HG02840 (cell line): Measurements from ENCODE around the gene DNAJC22.
"Not testable (repeated sequence)": the region's sequence is repeated elsewhere in the genome, so short reads cannot be mapped to it uniquely, and the experiment has no call there.

ENCODE experiments used
- ATAC-seq: cut with Tn5 transposase; IDR thresholded peaks from one replicate; pipeline ENCODE4 v1.9.1; 2021; ENCODE audit warnings: mild to moderate bottlenecking, moderate library complexity, moderate number of reproducible peaks; ENCODE audit not compliant: unreplicated experiment, low FRiP score

The DNAJC22 gene

DNA sequence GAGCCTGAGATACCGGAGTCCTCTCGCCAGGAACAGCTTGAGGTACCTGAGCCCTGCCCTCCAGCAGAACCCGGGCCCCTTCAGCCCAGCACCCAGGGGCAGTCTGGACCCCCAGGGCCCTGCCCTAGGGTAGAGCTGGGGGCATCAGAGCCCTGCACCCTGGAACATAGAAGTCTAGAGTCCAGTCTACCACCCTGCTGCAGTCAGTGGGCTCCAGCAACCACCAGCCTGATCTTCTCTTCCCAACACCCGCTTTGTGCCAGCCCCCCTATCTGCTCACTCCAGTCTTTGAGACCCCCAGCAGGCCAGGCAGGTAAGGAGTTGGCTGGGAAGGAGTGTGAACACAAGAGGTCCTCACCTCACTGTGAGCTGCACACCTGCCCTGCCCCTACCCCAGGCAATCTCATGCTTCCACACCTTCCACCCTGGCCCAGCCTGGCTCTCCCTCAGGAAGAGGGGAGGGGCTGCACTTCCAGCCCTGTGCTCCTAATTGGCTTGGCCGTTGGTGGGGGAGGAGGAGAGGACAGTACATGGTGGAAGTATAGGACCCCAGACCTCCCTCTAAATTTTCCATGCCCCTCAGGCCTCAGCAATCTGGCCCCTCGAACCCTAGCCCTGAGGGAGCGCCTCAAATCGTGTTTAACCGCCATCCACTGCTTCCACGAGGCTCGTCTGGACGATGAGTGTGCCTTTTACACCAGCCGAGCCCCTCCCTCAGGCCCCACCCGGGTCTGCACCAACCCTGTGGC, 15.9 kb upstream of the DNAJC22 start:
- ATAC-seq, result no peak

DNA sequence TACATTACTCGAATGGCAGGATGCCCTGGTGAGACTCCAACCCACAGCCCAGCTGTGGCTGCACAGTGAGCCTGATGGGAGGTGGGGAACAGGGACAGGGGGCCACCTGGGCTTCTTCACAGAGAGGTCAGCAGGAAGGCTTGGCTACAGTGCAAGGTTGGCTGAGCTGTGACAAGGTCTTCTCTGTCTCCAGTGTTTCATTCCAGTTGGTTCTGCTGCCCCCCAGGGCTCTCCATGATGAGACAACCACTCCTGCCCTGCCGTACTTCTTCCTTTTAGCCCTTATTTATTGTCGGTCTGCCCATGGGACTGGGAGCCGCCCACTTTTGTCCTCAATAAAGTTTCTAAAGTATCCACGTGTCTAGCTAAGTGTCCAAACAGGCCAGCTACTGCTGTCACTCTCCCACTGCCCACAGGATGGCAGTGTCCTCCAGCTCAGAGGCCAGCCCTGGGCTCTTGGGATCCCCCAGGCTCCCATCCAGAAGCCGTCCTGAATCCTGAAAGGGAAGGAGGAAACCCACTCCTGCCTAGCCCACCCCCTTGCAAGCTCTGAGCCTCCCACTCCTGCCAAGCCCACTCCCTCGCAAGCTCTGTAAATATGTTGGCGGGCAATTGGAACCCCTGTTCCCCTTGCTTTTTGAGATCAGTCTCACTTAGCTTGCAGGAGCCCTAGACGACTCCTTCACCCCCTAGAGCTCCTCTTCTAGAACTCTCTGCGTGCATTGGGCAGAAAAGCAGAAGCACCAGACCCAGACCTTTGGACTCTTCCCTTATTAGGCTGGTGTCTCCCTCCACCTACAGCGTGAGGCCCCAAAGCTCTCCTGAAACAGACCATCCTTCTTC, 15.1 kb upstream of the DNAJC22 start:
- no peak for ATAC-seq

DNA sequence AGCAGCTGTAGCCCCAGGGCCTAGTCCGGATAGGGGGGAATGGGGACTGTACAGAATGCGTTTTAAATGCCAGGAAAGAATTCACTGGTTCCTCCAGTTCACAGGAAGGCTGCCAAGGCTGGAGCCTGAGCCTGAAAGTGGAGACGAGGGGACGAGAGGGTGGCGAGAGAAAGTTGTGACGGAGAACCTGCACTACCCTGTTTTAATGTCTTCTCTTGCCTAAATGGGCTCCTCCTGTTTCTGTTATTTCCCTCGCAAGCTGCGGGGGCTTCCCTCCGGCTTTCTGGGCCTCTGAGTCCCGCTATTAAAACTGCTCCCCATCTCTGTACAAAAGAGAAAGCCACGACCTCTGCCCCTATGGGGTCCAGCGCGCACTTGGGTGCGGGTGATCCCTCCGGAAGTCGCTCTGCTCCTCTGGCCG, 14.2 kb upstream of the DNAJC22 start:
- no peak for ATAC-seq

DNA sequence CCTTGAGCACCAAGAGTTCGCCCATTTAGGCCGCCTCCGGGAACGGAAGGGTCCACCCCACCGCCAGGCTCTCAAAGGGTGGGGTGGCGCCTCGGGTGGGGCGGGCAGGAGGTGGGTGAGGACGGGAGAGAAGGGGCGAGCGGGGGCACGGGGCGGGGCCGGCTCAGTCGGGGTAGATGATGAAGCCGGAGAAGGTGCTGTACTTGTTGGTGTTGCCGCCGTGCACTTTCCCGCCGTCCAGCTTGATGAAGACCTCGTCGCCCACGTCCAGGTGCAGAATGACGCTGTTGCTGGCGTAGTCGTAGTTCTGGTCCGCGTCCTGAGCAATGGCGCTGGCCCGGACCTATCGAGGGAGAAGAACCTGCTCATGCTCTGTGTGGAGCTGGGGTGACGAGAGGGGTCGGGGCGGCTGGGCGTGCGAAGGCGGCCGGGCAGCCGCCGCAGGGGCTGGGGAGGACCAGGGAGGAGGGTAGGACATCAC, 13.8 kb upstream of the DNAJC22 start:
- ATAC-seq, result no peak

DNA sequence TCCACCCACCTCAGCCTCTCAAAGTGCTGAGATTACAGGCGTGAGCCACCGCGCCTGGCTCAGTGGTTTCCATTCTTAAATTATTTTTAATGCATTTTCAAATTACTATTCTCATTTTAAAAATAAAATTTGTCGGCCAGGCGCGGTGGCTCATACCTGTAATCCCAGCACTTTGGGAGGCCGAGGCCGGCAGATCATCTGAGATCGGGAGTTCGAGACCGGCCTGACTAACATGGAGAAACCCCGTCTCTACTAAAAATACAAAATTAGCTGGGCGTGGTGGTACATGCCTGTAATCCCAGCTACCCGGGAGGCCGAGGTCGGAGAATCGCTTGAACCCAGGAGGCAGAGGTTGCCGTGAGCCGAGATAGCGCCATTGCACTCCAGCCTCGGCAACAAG, 12.9 kb upstream of the DNAJC22 start:
- not testable (repeated sequence) for ATAC-seq

DNA sequence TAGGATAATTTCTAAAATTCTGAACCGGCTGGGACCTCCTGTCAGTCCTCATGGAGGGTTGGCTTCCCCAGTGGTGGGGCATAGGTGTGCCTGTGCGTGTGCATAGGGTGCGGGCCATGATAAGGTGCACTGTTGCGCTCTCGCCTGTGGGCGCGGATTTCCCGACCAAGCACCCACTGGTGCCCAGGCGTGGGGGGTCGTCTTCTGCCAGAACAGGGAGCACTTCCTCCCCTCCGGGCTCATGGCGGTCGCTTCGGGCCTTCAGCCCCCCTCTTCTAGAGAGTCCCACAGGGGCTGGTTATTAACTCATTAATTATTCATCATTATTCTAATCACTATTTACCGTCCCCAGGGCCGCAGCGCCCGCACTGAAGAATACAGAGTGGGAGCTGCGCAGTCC, 12.5 kb upstream of the DNAJC22 start:
- ATAC-seq, result no peak

DNA sequence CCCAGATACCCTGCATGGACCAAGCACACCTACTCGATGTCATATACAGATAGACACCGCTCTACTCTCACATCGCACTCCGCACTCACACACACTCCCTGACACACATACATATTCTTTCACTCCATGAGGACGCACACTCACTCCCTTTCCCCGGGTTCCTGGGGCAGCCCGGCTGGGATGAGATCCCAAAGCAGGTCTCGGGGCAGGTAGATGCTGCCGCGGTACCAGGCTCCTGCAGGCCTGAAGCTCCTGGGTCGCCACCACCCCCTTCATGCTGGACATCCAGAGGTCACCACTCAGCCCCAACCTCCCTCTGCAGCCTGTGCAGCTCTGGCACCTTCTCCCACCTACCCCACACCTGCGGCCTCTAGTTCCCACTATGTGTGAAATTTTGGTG, 12.0 kb upstream of the DNAJC22 start:
- ATAC-seq, result no peak

DNA sequence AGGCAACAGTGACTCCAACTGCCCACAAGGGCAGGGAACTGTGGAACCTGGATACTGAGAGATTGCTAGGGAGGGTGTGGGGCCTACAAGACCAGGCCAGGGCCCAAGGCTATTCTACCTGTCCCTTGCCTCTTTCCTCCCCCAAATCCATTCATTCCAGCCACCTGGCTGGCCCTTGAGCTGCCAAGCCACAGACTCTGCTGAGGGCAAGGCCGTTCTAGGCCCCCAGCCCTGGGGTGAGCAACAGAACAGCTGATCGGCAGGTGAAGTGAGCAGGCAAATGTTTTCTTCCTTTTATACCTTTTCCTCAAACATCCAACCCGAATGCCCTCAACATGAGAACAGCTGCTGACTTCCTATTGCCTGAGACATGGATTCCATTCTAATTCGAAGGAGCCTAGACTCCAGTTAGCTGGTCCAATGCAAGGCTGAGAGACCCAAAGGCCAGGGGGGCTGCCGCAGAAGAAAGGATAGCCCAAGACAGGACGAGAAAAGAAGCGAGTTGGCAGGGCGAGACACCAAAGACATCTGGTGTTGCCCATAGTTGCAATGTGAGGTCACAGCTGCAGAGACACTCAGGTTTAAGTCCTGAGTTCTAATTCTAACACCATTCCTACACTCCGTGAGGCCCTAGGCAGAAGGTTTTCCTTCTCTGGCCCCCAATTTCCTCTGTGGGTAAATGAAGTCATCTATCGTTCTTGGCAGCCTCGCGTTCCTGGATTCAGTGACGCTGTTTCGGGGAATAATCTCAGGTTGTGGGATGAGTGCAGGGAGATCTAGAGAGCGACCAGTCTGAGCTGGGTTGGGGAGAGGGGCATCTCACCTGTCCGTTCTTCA, 11.4 kb upstream of the DNAJC22 start:
- no peak for ATAC-seq

DNA sequence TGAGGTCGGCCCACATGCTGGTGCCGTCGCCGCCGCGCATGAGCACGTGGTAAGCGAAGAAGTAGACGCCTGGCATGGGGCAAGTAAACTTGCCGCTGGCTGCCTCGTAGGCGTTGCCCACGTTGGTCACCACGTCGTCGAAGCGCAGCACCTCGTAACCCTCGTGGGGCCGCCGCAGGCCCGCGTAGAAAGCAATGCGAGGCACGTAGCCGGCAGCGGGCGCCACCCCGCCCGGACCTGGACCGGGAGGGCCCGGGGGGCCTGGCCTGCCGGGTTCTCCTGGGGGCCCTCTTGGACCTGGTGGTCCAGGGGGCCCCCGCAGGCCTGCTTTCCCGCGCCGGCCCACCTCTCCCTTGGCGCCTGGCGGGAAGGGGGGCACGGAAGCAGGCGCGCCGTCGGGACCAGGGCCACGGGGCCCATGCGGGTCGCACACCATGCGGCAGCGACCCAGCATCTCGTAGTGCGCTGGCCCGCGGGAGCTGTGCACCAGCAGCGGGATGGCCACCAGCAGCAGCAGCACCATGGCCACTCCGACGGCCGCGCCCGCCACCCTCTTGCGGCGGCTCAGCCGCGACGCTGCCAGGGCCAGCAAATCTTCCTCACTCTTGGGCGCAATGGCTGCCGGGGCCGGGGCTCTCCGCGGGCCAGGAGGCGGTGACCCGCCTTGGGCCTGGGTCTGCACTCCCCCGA, 10.6 kb upstream of the DNAJC22 start:
- ATAC-seq, result no peak

DNA sequence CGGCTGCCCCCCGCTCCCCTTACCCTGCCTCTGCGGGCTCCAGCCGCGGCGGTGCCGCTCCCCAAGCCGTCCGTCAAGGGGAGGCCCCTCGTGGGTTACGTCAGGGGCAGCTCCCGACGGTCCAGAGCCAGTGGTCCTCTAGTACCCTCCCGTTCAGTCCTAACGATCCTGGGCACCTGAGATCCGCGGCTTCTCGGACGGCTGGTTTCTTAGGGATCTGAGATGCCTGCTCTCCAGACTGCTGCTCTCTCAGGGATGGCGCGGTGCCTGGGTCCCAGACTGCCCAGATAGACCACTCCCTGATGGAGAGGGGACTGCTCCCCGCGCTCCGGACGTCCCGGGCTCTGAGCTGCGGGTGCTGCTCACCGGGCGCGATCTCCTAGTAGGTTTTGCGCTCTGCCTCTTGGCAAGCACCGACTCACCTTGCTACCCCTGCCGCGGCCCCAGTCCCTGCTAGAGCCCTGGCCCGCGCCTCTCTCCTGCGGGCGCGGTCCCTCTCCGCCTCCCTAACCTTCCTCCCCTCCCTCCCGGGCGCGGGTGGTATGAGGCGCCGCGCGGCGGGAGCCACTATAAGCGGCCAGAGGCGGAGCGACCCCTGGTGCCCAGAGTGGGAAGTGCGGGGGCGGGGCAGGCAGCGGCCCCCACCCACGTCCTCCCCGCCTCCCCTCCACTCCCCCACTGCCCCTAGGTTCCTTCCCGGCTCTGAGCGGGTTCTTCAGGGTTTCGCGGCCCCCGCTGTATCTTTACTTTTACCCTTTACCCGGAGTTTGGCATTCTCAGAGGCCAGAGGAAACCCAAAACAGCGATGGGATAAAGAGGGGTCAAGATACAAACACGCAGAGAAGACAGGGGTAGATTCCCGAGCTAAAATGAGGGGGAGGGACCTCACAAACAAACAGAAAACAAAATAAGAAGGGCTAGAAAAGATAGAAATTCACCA, 9.8 kb upstream of the DNAJC22 start, which contains the start of gene C1QL4:
C1QL4 (minus strand) TSS at position 544 of the 940 bp plus-strand sequence. CDS start 711 bp downstream, outside the sequence.
- no peak for ATAC-seq

DNA sequence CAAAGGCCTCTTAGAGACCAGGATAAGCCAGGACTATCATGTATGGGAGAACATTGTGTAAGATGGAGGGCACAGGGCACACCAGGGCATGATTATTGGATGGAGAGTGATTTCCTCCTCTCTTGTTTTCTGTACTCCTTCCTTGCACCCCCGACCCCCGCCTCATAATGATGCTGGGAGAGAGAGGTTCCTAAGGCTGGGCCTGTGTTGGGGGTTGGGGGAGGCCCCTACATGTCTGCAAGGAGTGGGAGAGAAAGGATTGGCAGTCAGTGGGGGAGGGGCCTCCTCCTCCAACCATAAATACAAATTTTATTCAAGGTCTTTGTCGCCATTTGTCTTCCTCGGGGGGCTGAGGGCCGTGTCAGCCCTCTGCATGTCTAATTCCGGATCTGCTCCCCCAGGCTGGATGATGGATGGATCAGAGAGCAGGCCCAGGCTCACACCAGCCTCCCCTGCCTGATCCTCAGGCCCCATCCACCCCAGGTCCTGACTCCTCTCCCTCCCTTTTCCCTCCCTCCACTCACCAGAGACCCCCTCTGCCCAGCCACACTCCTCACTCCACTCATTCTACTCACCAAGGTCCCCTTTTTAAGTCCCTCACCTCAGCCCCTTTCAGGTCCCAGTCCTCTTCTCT, 7.7 kb upstream of the DNAJC22 start:
- ATAC-seq, result no peak

DNA sequence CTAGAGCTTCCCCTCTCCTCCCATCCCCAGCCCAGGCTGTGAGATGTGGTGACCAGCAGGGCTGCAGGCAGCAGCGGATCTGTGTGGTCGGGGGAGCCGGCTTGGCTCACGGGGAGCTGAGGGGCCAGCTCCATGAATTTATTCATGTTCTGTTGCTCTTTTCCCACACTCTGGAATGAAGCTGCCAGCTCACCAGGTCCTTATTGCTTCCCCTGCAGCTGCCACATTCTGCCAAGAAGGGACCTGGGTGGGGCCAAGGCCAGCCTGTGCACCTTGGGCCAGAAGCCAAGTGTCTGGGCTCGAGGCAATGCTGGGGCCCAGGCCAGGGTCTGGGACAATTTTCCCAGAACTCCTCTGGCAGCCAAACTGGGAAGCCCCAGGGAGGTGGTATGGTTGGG, 7.2 kb upstream of the DNAJC22 start:
- ATAC-seq, result no peak

DNA sequence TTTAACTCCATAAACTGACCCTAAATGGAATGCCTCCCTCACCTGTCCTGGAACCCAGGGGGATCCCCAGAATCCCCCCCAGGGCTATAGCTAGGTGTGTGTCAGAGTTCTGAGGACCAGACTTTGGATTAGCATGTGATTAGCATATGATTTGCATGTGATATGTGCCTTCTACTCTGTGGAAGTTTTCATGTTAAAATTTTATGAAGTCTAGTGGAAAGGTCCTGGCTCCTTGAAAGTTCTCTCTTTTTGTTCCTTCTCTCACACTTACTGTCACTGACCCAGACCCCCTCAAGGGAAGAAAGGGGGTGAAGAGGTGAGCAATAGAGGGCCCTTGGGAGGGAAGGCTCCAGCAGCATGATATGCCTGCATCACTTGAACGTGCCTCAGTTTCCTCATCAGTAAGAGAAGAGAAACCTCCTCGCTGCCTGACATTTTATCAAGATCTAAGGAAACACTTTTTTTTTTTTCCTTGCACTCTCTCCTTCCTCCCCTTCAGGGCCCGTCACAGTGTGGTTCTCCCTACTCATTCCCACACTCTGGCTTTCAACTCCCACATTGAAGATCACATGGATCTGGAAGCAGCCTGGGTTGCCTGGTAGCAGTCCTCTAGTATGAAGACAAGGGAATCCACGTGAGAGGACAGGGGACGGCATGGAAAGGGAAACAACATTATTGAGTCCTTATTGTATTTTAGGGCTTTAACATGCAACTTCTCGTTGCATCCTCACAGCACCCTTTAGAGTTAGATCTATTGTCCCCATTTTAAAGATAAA, 6.4 kb upstream of the DNAJC22 start:
- no peak for ATAC-seq

DNA sequence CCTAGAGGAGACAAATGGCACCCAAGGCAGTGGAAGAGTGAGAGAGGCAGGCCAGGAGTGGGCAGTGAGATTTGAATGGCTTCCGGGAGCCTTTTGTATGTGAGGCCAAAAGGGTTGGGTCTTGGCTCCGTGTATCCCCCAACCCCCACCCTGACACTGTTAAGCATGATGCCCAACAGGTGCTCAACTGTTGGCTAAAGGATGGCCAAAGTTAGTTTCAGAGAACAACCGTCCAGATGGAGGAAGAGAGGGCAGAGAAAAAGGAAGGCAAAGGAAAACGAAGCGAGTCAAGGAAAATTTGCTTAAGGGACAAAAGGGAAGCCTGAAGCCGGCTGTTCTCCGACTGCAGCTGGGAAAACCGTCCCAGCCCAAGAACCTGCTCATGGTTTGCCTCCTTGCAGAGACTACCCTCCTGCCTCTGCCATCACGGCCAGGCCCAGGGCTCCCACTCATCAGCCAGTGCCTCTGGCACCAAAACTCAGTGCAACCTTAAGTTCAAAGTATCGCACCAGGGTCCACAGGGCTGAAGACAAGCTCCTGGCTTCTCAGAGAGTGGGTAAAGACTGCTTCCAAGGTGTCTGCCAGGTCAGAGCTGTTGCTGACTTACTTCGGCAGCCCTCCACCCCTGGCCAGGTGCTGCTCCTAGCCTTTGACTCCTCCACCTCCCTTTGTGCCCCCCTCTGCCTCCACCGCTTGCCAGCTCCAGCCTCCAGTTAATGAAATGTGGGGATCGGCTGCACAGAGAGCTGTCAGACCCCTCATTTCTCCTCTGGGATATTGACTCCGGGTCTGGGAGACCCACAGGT, 5.5 kb upstream of the DNAJC22 start:
- ATAC-seq, result no peak

DNA sequence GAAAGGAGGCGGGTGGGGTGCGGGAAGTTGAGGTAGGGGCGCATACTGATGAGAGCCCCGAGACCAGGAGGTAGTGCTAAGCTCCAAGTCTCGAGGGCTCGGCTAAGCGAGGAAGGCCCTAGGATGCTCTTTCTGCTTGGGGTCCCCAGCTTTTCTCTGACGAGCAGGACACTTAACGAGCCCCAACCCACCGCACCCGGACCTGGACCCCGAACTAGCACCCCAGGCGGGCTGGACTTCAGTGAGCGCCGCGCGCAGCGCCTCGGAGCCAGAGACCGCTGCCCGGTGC, 5.0 kb upstream of the DNAJC22 start:
- ATAC-seq, result no peak

DNA sequence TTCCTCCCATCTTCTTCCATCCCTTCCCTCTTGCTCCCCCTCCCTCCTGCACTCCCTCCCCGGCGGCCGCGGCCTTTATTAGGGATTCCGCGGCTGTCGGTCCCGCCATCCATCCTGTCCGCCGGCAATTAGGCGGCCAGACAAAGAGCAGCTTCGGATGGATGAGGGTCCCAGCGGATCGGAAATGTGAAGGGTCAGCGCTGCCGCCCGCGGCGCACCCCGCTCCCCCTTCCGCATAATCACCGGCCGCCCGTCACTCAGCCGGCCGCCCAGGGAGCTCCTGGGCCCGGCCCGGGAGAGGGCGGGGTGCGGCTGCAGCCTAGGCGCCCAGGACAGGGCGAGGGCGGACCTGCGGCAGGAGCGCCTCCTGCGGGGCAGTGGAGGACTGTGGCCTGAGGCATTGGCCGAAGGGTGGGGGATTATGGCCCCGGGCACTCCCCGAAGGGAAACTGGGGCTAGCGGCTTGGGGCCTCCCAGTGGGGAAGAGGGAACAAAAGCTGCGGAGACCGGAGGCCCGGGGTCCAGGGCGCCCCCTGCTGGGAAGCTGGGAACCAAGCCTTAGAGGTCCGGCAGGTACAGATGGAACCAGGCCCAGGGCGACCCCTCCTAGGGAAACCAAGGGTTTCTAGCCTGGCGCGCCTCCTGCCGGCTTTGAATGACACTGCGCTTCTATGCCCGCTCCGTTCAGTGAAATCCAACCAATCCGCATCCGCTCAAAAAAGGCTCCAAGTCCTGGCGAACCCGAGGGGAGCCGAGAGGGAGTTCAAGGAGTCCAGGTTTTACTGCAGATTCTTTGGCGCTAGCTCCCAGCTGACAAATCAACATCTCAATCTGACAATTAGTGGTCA, 4.4 kb upstream of the DNAJC22 start:
- ATAC-seq, result peak; percentile 45
